OCI-M2 (cell line): ENCODE data around the gene USP31.

Source experiments
- DNase-seq: peaks from one replicate; lab custom pipeline; 2025; ENCODE audit not compliant: unreplicated experiment; lab: John Stamatoyannopoulos, UW

The USP31 gene

DNA sequence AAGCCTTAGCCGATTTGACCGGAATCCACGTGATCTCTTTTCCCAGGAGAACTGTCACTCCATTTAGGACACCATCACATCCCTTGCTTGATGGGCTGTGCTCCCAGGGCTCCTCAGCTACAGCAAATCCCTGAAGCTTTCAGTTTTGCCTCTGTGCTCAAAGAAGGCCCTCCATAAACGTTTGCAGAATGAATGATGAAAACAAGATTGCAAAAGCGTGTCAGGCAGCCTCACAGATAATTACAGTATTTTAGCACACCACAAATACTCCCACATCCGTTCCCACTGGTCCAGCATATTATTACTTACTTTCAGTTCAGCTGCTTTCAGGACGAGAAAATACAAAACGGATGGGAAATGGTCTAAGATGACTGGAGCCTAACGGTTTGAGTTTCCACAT, 84.6 kb downstream of the USP31 start:
- DNase-seq: no peak

DNA sequence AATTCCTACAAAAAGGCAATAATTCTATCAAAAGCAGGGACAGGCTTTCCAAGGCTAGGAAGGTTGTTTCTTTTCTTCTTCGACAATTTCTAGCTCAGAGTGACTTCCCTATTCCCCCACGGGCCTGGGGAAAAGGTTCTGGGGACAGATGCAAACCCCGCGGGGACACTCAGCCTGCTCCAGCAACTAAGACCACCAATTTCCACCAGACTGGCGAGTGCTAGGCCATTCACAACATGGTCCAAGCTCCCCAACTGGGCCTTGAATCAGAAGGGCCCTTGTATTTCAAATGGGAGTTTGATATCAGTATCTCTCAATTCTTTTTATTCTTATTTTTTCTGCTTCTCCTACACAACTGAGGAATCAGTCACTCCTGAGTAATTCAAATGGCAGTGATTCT, 86.7 kb downstream of the USP31 start:
- DNase-seq: no peak

DNA sequence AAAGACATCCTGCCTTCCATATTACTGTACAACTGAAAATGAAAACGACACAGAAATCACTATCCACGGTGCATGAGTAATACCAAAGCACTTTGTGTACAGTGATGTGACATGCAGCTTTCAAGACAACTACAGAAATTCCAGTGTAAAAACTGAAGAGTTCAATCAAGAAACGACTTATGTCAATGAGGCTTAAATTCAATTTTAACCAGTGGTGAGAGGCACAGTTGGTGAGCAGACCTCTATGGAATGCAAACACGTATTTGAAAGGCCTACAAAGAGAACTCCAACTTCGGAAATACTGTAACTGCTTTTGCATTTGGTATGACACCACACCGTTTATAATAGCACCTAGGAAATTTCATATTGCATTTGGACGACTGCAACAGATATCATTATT, 87.6 kb downstream of the USP31 start:
- no peak for DNase-seq

DNA sequence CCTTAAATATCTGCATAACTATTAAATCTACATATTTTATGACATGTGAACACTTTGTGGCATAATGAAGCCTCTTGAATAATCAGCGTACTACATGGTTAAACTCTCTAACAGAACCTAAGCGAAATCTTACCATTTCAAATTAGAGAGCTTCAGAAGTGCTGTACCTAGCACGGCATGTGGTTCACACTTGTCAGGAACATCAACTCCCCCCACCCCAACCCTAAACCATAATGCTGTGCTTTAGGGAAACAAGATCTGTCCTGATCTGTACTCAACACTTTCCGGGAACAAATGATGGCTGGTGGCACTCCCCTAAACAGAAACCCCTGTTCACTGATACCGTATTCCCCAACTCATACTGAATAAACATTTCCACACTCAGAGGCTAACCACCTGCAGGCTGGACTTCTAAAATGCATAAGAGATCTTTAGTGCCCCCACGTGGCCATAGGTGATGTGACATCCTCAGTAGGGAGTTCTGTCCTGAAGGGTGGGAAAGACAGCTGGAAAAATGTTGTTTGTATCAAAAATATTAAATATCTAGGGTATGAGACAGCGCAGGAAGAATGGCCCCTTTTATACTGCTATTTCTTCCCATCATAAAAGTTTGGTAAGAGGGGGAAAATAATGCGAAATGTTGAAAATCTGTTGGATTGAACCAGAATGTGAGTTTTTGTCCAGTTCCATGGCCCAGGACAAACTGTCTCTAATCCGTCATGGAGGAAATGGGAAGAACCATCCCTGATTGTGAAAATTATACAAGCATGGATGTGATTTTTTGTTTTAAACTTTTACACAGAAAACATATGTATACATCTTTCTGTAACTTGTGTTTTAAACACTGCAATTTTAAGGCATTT, 88.6 kb downstream of the USP31 start:
- DNase-seq: no peak

DNA sequence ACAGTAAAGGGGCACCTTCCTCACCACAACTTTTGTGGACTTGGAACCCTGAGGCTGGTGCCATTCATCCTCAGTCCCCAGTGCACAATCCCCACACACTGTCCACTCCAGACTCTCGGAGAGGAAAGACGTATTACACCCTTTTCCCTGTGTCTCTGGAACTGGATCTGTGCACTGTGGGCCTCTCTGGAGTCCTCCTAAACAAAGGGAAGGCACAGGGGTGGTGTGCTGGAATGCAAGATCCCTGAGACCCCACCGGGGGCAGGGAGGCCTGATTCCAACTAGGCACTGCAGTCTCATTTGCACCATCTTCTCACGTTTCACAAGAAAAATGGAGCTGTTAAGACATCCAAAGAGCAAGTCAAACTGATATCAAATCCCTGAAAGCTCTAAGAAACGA, 89.8 kb downstream of the USP31 start:
- no peak for DNase-seq

DNA sequence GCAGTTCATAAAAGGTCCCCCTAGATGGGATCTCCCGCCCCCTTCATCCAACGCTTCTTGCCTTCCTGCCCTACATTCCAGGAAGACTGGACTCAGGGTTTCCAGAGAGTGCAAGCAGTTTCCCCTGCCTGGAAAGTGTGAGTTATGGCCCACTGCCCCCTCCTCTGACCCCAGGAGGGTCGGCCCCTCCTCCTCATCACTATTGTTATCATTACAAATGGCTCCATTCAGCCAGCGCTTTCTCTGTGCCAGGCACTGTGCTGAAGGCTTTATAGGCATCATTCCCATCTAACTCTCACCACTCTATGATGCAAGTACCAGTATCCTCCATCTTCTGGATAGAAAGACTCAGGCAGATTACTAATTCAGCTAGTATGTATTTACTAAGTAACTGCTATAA, 90.7 kb downstream of the USP31 start:
- DNase-seq: no peak

DNA sequence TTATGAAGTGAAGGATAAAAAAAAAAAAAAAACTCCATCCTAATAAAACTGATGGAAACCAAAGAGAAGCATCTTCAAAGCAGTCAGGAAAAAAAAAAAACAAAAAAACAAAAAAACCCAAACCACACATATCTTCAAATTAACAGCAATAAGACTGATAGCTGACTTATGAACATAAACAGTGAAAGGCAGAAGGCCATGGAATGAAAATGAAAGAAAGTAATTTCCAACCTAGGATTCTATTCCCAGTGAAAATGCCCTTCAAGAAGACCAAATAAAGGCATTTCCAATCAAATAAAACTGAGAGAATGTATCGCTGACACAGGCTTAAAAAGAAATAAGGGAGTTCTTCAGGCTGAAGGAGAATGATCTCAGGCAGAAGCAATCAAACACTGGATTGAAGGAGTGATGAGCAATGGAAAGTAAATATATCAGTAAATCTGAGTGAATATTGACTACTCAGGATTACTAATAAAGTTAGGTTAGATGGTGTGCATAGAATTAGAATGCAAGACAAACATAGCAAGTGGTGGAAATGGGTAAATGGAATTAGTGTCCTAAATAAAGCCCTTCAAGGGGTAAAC, 92.1 kb downstream of the USP31 start:
- DNase-seq: no peak

DNA sequence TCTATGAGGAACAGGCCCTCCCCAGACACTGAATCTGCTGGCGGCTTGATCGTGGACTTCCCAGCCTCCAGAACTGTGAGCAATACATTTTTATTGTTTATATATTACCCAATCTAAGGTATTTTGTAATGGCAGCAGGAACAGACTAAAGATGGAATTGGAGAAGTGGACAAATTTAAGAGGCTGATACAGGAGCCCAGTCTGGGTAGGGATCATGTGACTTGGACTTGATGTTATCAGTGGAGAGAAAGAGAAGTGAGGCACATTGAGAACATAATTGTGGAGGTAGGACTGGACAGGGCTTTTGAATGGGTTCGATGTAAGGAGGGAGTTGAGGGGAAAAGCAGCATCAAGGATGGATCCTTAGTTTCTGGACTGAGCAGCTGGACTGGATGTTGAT, 93.8 kb downstream of the USP31 start:
- no peak for DNase-seq

DNA sequence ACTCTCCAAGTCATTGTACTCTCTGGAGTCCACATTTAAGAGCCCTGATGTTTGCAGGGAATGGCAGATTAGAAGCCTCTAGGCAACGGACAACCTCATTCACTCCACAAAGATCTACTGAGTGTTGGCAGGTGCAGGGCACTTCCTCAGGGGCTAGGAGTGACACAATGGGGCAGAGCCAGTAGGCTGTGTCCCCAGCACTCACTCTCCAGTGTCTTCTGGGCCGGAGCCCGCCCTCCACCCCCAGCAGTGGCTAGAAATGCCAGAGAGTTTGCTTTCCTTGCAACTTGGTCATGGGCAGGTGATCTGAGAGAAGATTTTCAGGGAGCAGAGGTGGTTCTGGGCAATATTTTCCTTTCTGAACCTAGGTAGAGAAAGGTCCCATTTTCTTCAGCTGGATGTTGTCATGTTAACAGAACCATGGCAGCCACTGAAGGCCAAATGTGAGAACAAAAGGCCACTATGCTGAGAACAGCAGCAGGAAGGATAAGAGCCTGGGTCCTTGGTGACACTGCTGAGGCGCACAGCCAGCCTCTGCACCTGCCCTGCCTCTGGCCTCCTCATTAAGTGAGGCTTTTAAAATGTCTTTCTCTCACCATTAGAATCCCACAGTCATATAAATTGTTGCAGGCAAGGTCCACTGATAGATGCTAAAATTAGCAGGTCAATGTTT, 96.2 kb downstream of the USP31 start:
- no peak for DNase-seq

DNA sequence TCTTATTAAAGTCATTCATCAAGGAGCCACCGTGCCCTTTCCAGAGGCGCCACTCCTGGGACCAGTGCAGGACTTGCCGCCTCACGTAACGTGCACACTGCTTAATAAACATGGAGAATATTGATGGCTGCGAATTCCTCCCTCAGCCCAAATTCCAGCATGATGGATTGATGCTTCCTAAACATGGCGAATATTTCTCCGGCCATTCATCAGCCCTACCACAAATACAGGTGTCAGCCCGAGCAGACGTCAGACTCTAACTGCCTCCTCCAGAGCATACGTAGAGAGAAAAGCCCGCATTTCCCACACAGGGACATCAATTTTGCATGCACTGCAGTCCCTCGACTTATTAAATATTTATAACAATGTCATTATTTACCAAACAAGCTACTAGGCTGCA, 97.0 kb downstream of the USP31 start:
- no peak for DNase-seq

DNA sequence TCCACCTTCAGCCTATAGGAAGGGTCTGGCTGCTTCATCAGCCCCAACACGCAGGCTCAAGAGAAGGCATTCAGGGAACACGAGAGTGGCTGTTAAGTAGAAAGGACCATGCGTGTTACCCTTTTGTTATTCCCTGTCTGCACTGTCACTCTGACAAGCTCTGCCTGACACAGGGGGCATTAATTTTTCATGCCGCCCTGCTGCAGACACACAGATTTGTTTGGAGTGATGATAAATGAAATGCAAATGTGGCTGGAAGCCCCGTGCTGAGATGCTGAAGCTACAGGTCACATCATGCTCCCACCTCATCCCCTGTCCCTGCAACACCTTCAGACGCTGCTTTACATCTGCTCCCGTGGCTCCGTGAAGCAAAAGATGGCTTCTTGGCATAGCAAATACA, 97.7 kb downstream of the USP31 start:
- no peak for DNase-seq

DNA sequence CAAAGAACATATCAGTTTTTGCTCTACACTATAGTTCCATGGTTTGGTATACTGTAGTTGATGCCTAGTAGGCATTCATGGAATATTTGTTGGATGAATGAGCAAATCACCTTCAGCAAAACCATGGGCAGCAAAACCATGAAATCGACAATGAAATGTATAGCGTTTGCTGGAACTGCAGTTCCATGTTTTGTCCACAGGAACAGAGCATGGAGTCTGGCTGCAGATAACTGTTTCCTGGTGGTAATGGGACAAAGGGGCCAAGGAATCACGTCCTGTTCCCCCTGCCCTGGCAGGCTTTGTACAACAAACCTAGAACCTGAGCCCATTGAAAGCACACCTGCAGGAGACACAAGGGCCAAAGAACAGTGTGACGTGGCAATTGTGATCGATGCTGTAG, 101.1 kb downstream of the USP31 start:
- DNase-seq: no peak

DNA sequence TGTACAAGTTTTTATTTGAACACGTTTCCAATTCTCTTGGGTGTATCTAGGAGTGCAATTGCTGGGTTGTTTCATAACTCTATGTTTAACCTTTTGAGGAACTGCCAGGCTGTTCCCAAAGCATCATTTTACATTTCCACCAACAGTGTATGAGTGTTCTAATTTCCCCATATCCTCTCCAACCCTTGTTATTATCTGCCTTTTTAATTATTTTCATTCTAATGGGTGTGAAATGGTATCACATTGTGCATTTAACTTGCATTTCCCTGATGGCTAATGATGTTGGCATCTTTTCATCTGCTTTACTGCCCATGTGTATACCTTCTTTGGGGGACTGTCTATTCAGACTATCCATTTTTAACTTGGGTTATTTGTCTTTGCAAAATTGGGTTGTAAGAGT, 104.2 kb downstream of the USP31 start:
- DNase-seq: no peak

DNA sequence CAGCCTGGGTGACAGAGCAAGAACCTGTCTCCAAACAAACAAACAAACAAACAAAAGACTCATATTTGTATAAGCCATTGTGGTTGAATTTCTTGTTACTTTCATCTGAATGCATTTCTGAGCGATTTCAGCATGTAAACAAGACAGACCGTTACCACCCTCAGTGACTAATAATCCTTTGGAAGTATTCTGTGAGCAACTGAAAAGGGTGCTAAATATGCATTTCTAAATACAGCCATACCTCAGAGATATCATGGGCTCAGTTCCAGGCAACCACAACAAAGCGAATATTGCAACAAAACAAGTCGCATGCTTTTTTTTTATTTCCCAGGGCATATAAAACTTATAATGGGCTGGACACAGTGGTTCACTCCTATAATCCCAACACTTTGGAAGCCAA, 109.0 kb downstream of the USP31 start:
- no peak for DNase-seq

DNA sequence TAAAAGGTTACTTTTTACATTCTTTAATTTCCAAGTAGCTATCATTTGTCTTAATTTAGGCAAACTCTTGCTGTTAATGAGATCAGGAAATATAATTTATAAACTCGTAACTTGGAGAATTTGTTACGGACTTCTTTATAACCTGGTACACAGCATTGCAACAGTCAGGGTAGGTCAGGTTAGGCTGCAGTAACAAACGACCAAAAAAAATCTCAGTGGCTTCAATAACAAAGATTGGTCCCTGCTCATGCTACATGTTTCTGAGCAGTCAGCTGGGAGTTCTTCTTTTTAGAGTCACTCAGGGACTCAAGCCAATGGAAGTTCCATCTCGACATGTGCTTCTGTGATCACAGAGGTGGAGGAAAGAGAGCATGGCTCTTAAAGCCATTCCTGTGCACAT, 110.1 kb downstream of the USP31 start:
- no peak for DNase-seq

DNA sequence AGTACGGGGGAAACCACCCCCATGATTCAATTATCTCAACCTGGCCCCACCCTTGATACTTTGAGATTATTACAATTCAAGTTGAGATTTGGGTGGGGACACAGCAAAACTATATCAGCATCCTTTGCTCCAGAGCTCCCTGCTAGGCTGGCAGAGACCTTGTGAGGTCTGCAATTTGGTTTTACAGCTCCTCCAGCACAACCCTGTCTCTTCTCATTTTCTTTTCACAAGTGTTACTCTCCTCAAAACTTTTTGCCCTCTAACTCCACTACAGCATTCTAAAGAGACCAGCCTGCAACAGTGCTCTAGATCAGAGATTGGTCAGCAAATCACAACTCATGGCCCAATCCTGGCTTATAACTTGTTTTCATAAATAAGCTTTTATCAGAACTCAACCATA, 114.0 kb downstream of the USP31 start:
- no peak for DNase-seq

DNA sequence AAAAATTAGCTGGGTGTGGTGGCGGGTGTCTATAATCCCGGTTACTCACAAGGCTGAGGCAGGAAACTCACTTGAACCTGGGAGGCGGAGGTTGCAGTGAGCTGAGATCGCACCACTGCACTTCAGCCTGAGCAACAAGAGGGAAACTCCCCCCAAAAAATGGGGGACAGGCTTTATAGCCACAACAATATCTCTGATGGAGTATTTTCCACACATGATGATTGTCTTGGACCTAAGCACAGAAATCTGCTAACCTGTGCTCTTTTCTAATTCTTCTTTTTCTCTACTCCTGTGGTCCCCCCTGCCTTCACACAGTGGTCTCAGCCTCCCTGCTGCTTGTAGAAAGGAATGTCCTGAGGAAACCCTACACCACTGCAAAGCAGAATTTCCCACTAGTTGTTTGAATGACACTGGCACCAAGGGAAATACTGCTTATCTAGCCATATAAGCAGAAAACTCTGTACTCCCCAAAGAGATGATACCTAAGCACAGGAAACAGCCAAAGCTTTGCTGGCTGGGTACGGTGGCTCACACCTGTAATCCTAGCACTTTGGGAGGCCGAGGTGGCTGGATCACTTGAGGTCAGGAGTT, 117.6 kb downstream of the USP31 start:
- no peak for DNase-seq

DNA sequence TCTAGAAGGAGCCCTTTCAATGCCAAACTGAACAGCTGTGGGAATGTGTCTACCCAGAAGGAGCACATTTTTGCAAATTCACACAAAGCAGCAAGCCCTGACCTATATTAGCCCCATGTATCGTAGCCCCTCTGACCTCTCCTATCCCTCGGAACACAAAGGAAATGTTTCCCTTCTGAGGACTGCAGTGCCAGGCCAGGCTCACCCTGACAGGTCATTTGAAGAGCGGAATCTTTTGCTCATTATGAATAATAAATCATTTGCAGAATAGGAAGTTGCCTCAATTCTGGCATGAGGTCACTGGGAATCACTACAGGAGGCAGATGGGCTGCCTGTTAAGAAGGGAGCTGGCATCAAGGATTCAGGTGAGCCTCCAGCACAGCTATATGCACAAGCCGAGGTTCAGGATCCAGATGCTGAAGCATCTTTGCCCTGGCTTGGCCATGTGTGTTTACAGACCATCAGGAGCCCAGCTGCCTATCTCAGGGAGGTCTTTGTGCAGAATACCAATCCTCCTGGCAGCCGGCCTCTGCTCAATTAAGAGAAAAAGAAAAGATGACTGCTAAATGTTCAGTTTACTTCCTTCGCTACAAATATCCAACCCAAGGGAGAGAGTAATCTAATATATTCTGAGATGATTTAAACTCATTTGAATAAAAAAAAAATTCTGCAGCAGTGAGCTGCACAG, 119.4 kb downstream of the USP31 start:
- DNase-seq: no peak

DNA sequence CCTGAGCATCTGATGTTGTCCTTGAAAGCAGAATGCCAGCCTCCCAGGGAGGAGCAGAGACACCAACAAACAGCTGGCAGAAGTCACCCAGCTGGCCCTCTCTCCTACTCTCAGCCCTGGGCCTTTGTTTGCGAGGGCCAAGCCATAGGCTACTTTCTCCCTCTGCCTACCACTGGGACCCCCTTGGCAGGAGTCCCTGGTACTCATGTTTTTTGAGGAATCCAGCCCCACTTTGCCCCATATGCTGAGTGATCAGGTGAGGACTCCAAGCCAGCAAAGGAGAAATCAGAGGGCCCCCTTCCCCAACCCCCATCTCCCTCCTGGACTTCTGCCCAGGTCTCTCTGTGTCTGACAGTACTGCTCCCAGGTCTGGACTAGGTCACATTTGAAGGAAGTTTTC, 121.9 kb downstream of the USP31 start:
- no peak for DNase-seq

DNA sequence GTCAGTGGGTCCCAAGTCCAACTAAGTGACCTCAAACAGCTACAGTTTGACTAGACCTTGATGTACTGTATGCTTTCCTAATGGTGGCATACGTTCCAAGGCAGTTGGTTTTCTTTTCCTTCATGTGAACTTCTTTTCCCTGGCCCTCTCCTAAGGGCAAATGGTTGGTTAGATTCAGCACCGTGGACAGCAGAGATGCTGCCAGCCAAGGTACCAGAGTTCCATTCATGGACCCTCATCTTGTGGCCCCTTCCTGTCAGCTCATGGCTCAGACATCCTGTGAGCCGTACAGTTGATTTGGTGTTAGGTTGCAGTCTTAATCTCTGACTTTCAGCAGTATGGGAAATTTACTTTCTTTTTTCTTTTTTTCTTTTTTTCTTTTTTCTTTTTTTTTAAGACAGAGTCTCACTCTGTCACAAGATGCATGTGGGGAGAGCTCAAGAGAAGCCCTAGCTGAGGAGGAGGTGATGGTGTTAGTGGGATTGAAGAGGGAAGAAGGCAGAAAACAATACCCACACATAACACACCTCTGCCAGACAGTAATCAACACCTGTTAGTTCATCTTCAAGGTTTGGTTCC, 122.4 kb downstream of the USP31 start:
- DNase-seq: no peak

DNA sequence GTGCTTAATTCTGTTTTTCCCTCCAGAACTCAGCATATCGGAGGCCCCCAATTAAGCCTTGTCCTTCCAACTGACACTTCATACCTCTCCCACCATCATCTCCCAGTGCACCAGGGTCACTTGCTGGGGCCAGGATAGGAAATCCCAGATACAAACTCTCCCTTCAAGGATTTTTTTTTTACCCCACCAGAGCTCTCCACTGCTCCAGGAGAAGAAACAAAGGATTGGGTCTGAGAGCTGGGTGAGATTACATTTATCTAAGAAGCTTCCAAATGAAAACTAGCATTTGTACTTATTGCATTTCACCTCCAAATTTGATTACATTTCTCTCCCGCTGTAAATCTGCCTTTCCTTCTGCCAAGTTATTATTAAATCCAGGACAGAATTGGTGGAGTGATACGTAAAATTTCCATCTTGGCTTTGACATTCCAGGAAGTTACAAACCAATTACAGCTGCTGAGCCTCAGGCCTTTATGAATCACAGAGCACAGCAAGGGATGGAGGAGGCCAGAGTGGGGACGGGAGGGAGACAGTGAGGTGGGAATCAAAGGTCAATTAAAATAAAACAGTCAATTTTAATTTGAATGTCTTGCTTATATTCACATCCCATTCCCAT, 123.5 kb downstream of the USP31 start:
- no peak for DNase-seq
